Activated T-cell treated with anti-CD3 and anti-CD28 coated beads for 24 hours (primary cell): Measurements from ENCODE around the gene GRID1.
"Not testable (repeated sequence)": the region's sequence is repeated elsewhere in the genome, so short reads cannot be mapped to it uniquely, and the experiment has no call there.

ENCODE experiments used
- DNase-seq: peaks from one replicate; pipeline ENCODE4 v3.0.0-alpha.2; 2020; ENCODE audit warnings: low read depth

Gene GRID1

DNA sequence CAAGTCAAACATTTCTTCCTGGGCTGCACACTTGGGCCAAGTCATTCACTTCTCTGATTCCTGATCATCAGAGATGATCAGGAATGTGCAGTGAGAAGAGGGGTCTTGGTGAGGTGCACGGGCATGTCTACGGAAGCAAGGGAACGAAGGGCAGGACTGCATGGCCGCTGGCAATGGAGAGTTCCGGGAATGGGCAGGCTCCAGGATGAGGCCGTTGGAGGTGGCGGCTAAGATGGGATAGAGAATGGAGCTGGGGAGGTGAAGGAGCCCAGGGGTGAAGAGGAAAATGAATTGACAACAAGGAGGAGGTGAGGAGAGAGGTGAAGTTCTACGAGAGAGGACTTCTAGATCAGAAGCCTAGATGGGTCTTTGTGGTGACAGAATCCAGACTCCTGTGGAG, 260.0 kb downstream of the GRID1 start:
- DNase-seq: no peak

DNA sequence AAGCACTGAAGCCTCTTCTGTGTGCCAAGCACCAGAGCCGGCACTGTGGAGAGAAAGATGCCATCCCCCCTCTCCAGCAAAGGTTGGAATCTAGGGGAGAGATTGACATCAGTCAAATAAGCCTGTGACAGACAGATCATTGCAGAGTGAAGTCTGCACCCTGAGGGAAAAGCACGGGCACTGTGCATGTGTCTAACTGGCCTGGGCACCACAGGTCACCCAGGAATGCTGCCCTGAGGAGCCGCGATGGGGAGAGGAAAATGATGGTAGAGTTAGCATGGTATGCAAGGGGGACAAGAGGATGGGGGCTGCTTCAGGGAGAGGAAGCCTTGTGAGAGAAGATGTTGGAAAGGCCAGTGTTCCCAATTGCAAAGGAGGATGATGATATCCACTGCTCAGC, 261.0 kb downstream of the GRID1 start:
- DNase-seq: no peak

DNA sequence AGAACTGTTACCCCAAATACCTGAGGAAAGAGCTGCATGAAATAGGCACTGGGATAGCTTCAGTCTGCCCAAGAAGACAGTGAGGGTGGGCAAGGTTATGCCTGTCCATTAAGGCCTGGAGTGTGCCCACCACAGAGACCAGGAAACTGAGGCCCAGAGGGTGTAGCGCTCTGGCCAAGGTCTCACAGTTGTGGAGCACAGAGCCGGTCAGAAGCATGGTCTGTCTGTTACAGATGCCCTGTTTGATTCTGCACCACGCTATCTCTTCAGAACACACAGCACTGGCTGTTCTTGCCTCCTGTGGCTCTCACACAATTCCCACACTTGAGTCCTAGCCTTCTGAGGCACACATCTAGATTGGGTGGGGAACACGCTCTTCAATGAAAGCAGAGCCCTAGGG, 261.4 kb downstream of the GRID1 start:
- DNase-seq: no peak

DNA sequence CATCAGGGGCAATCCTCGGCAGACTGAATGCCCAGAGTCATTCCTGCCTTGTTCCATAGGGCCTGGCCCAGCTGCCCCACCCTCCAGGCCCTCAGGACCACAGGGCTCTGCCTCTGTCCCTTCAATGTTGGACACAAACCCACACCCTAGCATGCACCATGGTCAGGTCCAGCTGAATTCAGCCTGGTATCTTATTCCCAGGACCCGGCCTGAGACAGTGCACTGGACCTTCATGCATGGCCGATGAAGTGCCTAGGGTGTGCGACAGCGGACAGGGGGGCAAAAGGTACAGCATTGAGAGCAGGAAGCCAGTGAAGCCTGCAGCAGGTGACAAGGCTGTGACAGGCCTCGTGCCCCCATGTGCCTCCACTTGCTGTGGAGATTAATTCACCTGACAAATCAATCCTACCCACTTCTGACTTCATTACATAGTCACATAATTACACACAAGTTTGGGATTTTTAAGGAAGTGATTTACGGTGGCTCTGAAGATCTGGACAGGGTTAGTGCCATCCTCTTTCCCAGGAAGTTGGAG, 261.9 kb downstream of the GRID1 start:
- no peak for DNase-seq

DNA sequence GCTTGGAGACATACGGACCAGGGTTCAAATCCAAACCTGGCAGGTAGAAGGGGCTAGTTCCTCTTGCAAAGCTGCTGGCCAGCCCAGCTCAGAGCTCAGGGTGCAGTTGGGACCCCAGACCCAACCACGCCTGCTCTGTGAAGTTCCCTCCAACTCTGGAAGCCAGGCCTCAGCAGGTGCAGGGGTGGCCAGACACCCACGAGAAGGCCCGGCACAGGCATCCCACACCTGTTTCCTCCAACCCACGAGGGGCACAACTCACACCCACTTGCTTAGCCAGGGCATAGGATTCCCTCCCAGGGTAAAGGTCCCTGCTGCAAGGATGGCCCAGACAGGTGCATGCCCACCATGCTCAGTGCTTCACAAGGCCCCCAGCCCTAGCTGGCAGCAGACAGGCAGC, 262.4 kb downstream of the GRID1 start:
- DNase-seq: no peak

- DNase-seq: no peak
Observed at GRCh38 chr10:86103391-86104101, 263.0 kb downstream of the GRID1 start.

DNA sequence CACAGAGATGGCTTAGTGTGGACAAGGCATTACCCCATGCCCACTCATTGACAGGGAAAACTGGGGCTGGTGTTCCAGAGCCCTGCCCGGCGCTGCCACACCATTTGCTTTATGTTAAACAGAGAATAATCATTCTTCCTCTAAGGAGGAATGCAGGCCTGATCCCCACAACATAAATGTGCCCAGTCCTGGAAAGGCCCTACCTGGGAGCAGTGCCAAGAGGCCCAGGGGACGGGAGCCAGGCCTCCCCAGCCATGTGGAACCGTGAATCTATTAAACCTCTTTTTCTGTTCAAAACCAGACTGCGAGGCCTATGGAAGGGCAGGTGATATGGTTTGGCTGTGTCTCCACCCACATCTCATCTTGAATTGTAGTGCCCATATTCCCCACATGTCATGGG, 264.1 kb downstream of the GRID1 start:
- DNase-seq: no peak

DNA sequence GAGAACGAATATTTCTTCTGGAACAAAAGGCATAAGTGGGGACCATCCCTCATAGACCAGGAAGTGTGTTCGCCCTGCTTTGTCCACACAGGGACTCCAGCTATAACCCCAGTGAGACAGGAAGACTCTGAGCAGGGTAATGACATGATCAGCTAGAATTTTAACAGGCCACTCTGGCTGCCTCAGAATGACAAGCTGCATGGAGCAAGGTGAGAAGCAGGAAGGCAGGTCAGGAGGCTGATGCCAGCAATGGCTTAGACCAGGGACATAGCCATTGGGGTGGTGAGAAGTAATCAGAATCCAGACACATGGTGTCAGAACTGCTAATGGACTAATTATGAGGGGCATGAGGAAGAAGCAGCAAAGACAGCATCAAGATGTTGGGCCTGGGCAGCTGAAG, 264.6 kb downstream of the GRID1 start:
- no peak for DNase-seq

DNA sequence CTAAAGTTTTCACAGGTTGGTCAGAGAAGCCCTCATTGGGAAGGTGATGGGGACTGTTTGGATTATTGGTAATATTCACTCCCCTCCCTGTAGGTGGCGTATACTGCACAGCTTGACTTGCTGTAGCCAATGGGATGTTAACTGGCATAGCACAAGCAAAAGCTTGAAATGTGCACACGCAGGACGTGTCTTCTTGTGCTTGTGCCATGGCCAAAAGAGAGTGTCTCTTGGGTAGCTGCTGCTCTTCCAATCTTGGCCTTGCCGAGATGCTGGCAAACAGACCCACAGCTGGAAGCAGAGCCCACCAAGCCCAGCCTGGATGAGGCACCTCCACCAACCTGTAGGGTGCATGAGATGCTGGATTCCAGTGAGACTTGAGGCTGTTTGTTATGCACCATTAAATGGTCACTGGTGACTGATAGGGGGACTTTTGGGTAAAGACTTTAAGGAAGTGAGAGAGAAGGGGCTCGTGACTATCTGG, 266.0 kb downstream of the GRID1 start:
- no peak for DNase-seq

GRCh38 chr10:86099542-86100334, 266.9 kb downstream of the GRID1 start:
- DNase-seq: no peak

DNA sequence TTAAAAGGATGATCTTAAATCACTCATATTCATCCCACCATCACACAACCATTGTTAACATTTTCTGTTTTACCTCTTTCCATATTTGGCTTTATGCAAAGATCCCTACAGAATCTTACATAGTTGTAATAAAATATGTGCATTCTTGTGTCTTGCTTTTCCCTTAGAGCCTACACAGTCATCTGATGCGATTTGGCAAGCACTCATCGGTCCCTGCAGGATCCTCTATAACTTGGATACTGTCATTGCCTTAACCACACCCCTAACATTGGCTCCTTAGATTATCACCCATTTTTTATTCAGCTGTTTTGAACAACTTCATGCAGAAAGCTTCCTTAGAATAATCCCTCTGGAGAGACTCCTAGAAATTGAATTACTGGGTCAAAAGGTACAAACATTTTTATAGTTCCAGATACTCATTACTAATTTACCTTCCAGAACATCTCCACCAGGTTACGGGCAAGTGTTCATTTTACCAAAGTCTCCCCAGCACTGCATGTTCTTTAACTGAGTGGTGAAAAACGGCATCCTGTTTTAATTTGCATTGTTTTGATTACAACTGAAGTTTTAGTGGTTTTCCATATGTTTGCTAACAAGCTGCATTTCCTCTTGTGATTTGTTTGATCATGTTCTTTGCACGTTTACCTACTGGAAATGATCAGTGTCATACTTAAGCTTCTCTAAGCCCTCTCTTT, 268.3 kb downstream of the GRID1 start:
- no peak for DNase-seq

DNA sequence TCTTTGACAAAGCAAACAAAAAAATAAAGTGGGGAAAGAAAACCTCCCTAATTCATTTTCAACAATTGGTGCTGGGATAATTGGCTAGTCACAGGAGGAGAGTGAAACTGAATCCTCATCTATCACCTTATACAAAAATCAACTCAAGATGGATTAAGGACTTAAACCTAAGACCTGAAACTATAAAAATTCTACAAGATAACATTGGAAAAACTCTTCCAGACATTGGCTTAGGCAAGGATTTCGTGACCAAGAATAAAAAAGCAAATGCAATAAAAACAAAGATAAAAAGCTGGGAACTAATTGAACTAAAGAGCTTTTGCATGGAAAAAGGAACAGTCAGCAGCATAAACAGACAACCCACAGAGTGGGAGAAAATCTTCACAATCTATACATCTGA, 271.5 kb downstream of the GRID1 start:
- DNase-seq: not testable (repeated sequence)

DNA sequence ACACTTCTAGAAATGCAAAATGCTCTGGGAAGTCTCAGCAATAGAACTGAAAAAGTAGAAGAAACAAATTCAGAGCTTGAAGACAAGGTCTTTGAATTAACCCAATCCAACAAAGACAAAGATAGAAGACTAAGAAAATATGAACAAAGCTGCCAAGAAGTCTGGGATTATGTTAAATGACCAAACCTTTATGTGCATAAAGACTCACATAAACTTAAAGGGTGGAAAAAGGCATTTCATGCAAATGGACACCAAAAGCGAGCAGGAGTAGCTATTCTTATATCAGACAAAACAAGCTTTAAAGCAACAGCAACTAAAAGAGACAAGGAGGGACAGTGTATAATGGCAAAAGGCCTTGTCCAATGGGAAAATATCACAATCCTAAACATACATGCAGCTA, 274.3 kb downstream of the GRID1 start:
- not testable (repeated sequence) for DNase-seq

- no peak for DNase-seq
Observed at GRCh38 chr10:86091216-86091615, 275.4 kb downstream of the GRID1 start.

GRCh38 chr10:86090807-86091206, 275.8 kb downstream of the GRID1 start:
- DNase-seq: no peak

DNA sequence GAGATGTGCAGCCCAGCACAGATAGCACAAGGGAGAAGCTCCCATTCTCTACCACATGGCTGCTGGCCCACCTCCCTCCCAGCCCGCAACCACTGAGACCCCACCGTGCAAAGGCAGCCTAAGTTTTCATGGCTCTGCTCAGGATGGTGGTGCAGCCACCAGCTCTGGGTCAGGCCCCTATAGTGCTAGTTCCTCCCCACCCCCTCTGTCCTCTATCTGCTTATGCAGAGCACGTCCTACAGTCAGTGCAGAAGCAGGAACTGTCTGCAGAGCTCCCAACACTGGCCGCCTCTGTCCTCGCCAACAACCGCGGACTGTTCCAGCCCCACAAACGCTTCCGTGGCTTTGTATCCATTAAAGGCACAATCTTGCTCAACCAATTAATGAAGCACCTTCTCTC, 278.9 kb downstream of the GRID1 start:
- no peak for DNase-seq

- DNase-seq: no peak
Observed at GRCh38 chr10:86086418-86086817, 280.2 kb downstream of the GRID1 start.

GRCh38 chr10:86085686-86086085, 280.9 kb downstream of the GRID1 start:
- no peak for DNase-seq

- no peak for DNase-seq
Observed at GRCh38 chr10:86085136-86085535, 281.5 kb downstream of the GRID1 start.

- no peak for DNase-seq
Observed at GRCh38 chr10:86084585-86084984, 282.0 kb downstream of the GRID1 start.

- no peak for DNase-seq
Observed at GRCh38 chr10:86083664-86084175, 282.9 kb downstream of the GRID1 start.

DNA sequence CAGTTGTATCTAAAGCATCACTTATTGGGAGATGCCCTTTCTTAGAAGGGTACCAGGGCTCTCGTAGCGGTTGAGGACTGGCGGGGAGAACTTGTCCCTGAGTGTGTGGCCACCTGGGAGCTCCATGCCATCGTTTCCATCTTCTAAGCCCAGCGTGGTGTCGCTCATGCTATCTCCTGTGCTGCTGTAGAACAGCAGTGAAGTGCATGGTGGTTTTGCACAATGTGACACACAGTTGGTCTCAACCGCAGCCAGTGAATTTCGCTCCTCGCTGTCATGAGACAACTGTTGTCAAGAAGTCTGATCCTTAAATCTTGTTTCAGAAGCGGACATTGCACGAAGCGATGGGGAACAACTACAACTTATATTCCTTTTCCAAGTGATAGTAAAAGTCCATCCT, 283.4 kb downstream of the GRID1 start:
- no peak for DNase-seq
